Activated CD8-positive, alpha-beta memory T cell treated with anti-CD3 and anti-CD28 coated beads, Interleukin-2, amount 50 U/mL, for 4 hours (primary cell): Measurements from ENCODE around the gene PSMB5.
"Not testable (repeated sequence)": the region's sequence is repeated elsewhere in the genome, so short reads cannot be mapped to it uniquely, and the experiment has no call there.

Experiments used
- DNase-seq: peaks from one replicate; pipeline ENCODE4 v3.0.0-alpha.2; 2020

PSMB5 gene

DNA sequence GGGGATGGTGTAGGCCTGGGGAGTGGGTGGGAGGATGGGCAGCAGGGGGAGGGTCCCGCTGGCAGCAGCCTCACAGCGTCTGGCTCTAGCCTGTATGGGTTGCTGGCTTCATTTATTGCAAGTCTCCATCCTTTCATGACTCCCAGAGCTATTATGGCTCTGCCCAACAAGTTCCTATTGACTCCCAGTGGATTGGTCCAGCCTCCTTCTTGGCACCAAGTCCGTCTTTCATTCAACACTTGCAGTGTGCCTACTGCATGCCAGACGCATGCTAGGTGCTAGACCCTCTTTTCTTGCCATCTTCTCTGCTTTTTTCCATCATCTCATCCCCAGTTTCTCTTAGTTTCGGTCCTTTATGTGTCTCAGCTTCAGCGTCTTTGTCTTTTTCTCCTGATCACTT lies 8.4 kb upstream of the PSMB5 start:
- no peak for DNase-seq

DNA sequence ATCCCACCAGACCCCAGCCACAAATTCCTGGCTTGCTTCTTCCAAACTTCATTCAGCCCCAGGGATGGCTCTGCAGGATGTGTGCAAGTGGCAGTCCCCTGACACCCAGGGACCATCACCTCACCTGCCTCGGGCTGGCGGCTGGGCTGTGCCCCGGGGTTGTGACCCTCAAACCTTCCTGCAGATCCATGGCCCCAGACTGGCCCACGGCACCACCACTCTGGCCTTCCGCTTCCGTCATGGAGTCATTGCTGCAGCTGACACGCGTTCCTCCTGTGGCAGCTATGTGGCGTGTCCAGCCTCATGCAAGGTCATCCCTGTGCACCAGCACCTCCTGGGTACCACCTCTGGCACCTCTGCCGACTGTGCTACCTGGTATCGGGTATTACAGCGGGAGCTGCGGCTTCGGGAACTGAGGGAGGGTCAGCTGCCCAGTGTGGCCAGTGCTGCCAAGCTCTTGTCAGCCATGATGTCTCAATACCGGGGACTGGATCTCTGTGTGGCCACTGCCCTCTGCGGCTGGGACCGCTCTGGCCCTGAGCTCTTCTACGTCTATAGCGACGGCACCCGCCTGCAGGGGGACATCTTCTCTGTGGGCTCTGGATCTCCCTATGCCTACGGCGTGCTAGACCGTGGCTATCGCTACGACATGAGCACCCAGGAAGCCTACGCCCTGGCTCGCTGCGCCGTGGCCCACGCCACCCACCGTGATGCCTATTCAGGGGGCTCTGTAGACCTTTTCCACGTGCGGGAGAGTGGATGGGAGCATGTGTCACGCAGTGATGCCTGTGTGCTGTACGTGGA lies 7.7 kb upstream of the PSMB5 start, which contains the start of gene PSMB11:
Gene PSMB11, plus strand, starts transcription at position 51 of the 804 bp plus-strand sequence. Its CDS starts 14 bp downstream, at position 65.
- DNase-seq = no peak

DNA sequence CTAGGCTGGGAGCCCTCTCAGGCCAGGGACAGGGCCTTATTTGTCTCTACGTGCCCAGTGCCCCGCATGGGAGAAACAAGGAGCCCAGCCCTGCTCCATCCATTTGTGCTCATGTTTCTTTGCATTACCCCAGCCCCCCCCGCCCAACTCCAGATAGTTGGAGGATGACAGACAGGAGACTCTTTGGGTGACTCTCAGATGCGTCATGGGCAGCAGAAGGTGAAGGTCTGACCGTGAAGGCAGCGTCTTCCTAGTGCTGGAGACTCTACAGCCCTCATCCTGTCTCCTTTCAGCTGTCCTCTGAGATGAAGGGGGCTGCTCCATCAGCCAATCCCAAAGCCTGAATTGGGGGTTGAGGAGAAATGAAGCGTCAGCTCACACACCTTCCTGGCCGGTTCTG lies 7.0 kb upstream of the PSMB5 start:
- no peak for DNase-seq

DNA sequence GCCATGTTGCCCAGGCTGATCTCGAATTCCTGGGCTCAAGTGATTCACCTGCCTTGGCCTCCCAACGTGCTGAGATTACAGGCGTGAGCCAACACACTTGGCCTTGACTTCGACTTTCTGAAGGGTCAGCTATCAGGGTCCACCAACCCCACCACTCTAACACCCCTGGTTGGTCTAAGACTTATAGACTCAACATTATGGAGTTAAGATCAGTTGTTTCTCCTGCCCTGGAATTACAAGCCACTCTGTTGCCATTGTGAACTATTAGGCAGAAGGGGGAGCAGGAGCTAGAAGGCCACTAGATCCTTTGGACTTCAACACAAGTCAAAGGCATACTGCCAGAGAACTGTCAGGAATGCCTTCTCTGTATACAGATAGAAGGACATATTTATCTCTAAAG lies 5.4 kb upstream of the PSMB5 start:
- no peak for DNase-seq

DNA sequence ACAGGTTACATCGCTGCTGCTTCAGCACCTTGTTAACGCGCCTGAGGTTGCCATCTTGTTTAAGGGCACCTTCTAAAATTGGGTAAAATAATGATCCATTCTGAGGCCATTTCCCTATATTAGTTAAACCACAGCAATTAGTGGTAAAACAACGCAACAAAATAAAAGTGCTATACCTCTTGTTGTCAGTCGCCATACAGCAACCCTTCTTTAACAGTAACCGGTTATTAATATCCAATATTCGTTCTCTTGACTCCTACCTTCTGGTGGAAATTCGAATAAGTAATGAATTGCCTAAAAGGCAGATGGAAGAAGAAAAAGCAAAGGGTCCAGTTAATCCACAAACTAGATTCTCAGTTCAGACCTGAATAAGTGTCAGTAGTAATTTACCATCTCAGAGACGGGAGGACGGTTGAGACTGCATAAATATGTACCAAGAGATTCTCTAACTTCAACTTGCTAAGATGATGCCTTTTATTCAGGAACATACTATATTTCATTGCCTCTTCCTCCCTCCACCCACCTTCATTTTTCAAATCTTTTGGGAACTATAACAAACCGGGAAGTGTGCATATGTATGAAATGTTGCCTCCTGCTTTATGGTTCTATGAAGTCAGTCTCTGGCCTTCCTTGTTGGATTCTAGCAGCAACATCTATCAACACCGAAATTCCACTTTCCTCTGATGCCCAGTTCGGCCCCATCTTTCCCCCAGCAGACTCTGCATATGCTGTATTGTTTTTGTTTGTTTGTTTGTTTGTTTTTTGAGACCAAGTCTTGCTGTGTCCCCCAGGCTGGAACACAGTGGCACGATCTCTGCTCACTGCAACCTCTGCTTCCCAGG lies 824 bp upstream of the PSMB5 start:
- no peak for DNase-seq

DNA sequence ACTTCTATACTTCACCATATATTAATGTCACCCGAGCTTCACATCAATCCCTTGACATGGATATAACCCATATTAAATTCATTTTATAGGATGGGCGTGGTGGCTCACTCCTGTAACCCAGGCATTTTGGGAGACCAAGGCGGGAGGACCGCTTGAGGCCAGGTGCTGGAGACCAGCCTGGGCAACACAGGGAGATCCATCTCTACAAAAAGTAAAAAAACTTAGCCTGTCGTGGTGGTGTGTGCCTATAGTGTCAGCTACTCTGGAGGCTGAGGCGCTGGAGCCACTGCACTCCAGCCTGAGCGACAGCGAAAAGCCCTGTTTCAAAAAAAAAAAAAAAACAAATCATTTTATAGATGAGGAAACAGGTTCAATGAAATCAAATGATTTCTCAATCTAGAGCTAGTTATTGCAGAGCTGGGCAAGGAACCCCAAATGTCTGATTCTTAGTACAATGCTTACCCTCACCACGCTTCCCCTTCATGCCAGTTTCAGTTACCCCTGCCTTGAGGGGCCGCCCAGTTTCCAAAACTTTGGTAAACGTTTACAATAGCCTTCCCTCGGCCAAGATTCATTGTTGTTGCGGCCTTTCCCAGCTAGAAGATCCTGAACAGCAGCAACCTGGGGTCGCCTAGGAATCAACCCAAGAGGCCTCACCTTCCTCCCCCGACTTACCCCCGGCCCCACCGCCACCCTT lies 751 bp downstream of the PSMB5 start:
- DNase-seq = no peak

DNA sequence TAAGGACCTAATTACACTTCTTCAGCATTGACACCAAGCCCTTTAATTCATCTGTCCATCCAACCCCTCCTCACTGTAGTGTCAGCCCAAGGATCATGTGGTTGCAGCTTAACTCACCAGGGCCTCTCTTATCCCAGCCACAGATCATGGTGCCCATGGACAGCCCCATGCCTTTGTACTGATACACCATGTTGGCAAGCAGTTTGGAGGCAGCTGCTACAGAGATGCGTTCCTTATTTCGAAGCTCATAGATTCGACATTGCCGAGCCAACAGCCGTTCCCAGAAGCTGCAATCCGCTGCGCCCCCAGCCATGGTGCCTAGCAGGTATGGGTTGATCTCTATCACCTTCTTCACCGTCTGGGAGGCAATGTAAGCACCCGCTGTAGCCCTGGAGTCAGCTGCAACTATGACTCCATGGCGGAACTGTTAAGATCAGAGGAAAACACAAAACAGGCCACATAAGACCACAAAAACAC lies 1.4 kb downstream of the PSMB5 start:
- no peak for DNase-seq

DNA sequence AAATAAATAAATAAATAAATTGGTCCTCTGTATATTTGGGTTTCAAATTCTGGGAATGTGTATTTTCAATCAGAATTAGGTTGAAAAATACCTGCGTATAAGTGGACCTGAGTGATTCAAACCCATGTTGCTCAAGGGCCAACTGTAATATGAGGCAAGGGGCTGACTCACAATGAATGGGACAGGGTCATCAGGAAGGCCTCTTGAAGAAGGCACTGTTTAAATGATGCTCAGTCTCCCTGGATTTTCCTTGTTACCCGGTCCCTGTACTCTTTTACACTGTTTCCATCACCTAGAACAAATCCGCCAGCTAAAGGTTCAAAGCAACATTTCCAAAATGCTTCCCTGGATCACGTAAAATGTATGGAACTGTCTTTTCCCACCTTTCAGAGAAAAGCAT lies 3.8 kb downstream of the PSMB5 start:
- DNase-seq = no peak

DNA sequence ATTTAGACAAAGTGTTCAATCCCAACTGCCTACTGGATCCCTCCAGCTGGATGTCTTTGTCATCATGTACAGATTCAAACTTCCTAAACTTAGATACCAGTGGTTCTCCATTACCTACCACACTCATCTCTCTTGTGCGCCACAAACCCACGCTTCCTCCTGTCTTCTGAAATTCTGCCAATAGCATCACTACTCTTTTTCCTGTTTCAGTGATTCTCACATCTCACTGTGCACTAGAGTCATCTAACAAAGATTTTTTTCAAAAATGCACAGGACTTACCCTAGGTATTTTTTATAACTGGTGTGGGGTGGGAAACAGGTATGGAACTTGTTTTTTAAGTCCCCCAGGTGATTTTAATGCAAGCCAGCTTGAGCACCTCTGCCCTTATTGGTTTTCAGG lies 5.9 kb downstream of the PSMB5 start:
- no peak for DNase-seq

DNA sequence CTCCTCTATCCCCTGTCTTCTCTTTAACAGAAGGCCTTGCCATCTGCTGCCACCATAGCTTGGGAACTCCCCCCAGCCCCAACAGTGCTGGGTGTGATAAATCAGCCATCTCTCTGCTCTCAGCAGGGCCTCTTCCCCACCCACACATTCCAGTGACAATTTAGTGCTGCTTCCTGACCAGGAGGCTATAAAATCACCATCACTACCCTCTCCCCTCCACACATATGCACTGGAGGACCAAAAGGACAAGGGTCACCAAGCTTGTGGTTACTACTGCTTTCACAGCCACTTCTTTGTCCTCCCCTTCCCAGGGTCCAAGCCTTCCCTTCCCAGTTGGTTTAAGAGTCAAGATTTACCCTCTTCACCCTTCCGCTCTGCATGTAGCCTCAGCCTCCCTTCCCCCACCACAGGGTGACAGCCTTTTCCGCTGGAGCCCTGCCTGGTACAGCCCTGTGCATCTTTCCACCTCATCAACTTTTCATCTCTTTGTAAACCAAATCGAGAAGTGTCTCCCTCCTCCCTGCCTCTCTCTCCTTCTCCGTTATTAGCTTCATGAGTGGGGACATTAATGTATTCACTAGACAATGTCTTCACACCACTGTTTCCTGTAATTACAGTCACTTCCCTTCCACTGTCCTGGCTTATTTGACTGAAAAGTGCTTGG lies 9.4 kb downstream of the PSMB5 start:
- DNase-seq = no peak

DNA sequence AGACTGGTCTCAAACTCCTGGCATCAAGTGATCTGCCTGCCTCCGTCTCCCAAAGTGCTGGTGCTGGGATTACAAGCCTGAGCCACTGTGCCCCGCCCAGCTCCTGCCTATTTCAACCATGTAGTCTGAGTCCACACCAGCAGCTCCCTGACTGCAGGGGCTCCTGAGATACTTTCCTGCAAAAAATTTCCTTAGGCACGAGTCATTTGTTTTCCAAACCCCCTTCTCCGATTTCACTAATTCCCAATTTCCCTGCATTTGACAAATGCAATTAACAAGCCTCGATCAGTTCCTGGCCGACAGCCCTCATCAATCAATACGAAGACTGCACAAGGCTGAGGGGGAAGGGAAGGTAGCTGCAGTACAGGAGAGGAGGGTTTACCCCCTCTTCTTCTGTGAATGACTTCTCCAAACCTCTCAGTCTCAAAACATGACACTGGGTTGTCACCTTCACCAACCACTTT lies 10.1 kb downstream of the PSMB5 start:
- DNase-seq = no peak

DNA sequence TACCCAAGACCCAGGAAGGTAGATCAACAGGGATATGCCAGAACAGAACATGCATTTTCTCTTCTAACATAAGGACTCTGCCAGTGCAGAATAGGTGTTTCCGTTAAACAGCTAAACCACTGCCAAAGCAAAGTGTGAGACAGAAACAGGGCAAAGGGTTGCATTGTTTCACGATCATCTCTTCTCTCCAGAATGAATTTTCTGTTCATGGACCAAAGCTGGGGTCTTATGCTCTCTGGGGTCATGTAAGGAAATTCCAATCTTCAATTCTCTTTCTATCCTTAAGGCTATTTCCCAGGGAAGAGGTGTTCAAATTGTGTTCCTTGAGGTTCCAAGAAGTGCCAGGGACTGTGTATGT lies 10.9 kb downstream of the PSMB5 start:
- no peak for DNase-seq

DNA sequence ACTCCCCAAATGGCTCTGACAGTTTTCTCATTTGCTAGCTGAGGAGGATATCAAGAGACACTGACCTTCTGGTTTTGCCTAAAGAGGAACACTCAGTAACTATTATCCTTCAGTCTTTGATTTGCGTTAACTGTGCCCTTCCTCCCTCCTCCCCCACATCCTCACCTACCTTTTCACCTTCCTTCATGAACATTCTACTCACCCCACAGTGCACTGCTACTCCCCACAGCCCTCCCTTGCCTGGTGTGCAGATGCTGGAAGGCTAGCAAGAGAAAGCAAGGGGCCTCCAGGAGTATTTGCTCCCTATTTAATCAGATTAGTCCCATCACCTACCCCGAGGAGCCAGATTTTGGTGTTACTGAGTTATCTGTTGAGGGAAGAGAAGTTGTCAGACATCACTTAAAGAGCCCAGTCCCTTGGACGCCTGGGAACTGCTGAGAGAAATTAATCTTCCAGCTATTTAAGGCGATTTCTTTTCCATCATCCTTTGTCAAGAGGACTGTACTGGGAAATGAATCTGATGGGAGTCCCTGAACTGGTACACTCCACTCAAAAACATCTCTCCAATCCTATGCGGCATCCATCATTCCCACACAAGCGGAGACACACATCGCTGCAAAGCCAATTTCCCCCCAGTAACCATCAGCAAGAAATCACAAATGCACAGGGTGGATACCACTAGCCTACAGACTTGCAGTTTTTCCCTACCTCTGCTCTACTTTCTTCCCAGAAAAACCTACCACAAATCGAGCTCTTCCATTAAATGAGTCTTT lies 11.5 kb downstream of the PSMB5 start:
- no peak for DNase-seq

DNA sequence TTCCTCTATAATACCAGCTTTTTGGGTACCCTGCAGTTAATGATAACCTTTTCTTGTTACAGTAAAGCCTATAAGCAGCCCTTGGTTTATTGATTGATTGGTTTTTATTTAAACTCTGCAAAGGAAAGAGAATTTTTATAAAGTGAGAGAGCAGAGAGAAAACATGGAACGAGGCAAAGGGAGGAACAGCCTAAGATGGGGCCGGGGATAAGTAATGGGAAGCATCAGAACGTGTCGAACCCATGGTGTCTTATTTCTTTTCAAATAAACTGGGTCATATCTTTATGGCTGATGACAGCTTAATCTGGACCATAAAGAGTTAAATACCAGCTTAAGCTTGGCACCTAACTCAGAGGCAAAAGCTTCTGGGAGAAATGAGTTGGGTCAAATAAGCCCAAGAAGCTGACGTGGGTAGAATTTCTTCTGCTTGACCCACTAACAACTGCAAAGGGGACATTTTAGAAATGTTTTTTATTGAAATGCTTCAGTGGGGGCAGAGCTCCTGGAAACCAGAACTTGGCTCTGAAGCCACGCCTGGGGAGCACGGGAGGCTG lies 12.7 kb downstream of the PSMB5 start:
- DNase-seq = no peak

DNA sequence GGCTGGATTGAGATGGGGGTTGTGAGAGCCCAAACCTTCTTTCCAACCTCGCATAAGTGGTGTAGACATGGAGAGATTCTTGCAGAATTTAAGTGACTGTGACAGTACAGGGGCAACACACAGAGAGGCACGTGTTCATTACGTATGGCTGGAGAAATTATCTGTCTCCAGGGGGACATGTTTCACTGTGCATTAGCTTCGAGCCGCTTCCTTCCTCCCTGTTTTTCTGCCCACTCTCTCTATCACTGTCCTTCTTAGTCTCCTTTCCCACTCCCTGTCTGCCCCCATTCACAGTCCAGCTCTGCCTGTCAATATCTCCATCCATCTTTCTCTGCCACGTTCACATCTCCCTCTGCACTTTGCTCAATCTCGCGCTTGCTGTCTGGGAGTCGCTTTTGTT lies 13.3 kb downstream of the PSMB5 start:
- no peak for DNase-seq

DNA sequence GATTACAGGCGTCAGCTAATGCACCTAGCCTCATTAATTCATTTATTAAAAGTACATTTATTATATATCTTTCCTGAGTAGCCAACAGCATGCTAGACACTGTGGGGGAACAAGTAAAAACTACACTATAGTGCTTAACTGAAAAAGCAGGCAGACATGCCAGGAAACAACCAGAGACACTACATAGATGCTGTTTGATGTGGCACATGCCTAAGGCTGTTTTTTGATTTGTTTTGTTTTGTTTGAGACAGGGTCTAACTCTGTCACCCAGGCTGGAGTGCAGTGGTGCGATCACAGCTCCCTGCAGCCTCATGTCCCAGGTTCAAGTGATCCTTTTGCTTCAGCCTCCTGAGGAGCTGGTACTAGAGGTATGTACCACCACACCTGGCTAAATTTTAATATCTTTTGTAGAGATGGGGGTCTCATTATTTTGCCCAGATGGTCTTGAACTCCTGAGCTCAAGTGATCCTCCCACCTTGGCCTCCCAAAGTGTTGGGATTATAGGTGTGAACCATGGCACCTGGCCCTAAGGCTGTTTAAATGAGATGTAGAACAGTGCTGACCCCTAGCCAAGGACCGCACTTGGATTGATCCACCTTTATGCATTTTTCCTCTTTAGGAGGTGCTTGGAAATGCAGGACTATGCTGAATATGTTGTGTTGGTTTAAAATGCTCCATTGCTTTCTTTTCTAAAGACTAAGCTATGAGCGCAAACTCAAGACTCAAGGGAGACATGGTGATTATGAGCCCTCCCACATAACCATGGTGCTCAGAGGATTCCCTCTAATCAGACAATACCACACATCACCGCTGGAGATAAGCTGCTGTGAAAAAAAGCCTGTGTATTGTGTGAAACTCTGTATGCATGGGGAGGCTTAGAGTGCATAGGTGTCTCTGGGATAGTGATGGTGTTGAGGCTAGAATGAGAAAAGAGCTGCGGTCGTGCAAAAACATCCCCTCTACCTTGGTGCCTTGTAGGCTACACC lies 14.3 kb downstream of the PSMB5 start:
- no peak for DNase-seq

DNA sequence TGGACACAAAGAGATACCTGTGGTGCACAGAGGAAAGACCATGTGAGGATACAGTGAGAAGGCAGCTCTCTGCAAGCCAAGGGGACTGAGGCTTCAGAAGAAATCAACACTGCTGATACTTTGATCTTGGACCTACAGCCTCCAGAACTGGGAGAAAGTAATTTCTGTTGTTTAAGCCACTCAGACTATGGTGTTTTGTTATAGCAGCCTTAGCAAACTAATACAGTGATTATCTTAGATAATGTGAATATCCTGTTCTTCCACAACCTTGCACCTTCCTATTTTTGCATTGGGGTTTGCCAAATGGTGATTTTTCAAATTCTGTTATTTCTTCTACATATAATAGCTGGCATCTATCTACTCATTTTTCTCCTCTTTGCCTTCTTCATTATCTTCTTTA lies 16.6 kb downstream of the PSMB5 start:
- DNase-seq = no peak

DNA sequence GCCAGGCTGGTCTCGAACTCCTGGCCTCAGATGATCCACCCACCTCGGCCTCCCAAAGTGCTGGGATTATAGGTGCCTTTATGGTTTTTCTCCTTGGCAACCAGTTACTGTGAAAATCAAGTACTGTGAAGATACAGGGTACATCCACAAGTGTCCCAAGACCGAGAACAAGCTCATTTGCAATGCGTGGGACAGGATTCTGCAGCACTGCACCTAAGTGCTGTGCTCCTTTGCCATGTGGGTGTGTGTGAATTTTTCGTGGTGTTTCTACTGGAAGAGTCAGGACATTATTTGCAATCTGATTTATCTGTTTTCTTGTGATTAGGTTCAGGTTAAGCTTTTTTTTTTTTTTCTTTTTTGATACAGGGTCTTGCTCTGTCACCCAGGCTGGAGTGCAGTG lies 17.6 kb downstream of the PSMB5 start:
- no peak for DNase-seq

DNA sequence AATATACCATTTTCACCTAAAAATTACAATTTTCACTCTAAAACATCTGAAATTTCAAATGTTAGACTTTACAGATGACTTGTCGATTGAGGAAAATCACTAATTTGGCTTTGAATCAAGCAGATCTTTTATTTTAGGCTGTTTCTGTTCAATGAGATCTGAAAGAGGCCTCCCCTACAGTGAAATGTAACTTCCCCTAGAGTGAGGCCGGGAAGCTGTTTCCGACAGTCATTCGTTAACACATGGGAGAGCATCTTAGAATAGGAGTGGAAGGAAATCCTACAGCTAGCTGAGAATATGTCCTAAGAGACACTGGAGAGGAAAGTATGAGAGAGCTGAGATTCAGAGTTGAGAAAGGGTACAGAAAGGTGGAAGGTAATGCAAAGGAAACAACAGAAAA lies 19.1 kb downstream of the PSMB5 start:
- no peak for DNase-seq

DNA sequence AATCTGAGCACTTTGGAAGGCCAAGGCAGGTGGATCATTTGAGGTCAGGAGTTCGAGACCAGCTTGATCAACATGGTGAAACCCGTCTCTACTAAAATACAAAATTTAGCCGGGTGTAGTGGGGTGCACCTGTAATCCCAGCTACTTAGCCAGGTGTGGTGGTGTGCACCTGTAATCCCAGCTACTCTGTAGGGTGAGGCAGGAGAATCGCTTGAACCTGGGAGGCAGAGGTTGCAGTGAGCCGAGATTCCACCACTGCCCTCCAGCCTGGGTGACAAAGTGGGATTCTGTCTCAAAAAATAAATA lies 21.0 kb downstream of the PSMB5 start:
- not testable (repeated sequence) for DNase-seq
